ENCODE results near the gene PDPK1. TPM values are rescaled to one million over a fixed set of nuclear protein-coding genes. Genes with fewer than 3 reads are reported as not detected.
"Not testable (repeated sequence)": the region's sequence is repeated elsewhere in the genome, so short reads cannot be mapped to it uniquely, and the experiment has no call there.

The PDPK1 gene
- total and polyA plus RNA-seq, 3 experiments from 2014 or later, result 46.2 to 58.5 (median 56.8) TPM

GRCh38 chr16:2529961-2530628 lies 7.7 kb upstream of the PDPK1 start:
- H3K27me3 Mint-ChIP-seq, result peaks cover 0 to 2% of the 10 kb centered on the region in 2 donors
- CTCF ChIA-PET, result no interaction called here
- POLR2A ChIA-PET, result interaction anchor here (3.0 kb wide), 1 partner anchor 10 kb away, joined by 65 read pairs; the partner anchor contains the start of gene AMDHD2
- no peaks in the 10 kb centered on the region for H3K36me3 ChIP-seq (ENCODE audit: insufficient read depth, low read length)
- H3K4me3 Mint-ChIP-seq, result peak overlapping the region in 5 of 7 donors; percentile 17 to 52 (median 22)
- peaks cover 13 to 29% (median 15%) of the 10 kb centered on the region in 3 donors for H3K4me1 Mint-ChIP-seq
- peak overlapping the region; percentile 13 to 86 (median 60) for H3K27ac Mint-ChIP-seq
- H3K4me1 ChIP-seq (ENCODE audit: insufficient read depth, low read length), result peaks cover 7% of the 10 kb centered on the region
- H3K9me3 Mint-ChIP-seq, result peaks cover 0 to 7% (median 0%) of the 10 kb centered on the region in 5 donors
- no peaks in the 10 kb centered on the region for H3K27me3 ChIP-seq (ENCODE audit: insufficient read depth, low read length, poor library complexity, severe bottlenecking)
- no peaks in the 10 kb centered on the region for H3K9me3 ChIP-seq (ENCODE audit: low read length)
- H3K36me3 Mint-ChIP-seq, result peaks cover 0 to 35% (median 0%) of the 10 kb centered on the region in 3 donors
- H3K27ac ChIP-seq (ENCODE audit: low read depth, low read length), result no peak overlapping the region
- DNase-seq, result no peak
- H3K4me3 ChIP-seq (ENCODE audit: low read length), result no peak overlapping the region

- Histone ChIP-seq H3K27ac (ENCODE audit: low read depth, low read length) (peak overlapping the region; percentile 97), H3K9me3 (ENCODE audit: low read length) (no peaks in the 10 kb centered on the region), H3K4me1 (ENCODE audit: insufficient read depth, low read length) (peaks cover 7% of the 10 kb centered on the region), H3K4me3 (ENCODE audit: low read length) (no peak overlapping the region), H3K36me3 (ENCODE audit: insufficient read depth, low read length) (no peaks in the 10 kb centered on the region), H3K27me3 (ENCODE audit: insufficient read depth, low read length, poor library complexity, severe bottlenecking) (no peaks in the 10 kb centered on the region)
- ChIA-PET POLR2A (interaction anchor here (2.8 to 3.0 kb wide), 2 partner anchors 11 to 17 kb away, joined by 29 to 65 read pairs; partner anchors contain the start of genes AMDHD2 and ATP6V0C), CTCF (interaction anchor here (0.8 kb wide), 1 partner anchor 29 kb away, joined by 3 read pairs; no protein-coding TSS in a partner anchor)
- peak in 1 of 5 donors; percentile 49 for DNase-seq
- H3K27ac Mint-ChIP-seq, result peak overlapping the region; percentile 98 to 99 (median 99)
- peaks cover 0 to 33% (median 0%) of the 10 kb centered on the region in 3 donors for H3K36me3 Mint-ChIP-seq
- peak overlapping the region; percentile 44 to 99 (median 93) for H3K4me3 Mint-ChIP-seq
- peaks cover 13 to 29% (median 15%) of the 10 kb centered on the region in 3 donors for H3K4me1 Mint-ChIP-seq
- peaks cover 0 to 7% (median 0%) of the 10 kb centered on the region in 5 donors for H3K9me3 Mint-ChIP-seq
- peaks cover 0 to 2% of the 10 kb centered on the region in 2 donors for H3K27me3 Mint-ChIP-seq
These were observed 7.0 kb upstream of the PDPK1 start for GRCh38 chr16:2530629-2531318.

- Mint-ChIP-seq H3K36me3 (peaks cover 0 to 28% (median 0%) of the 10 kb centered on the region in 3 donors), H3K4me1 (peaks cover 13 to 29% (median 15%) of the 10 kb centered on the region in 3 donors), H3K27ac (peak within 1 kb of the TSS; percentile 98 to 99 (median 99)), H3K27me3 (peaks cover 0 to 2% of the 10 kb centered on the region in 2 donors), H3K4me3 (peak within 1 kb of the TSS; percentile 93 to 99 (median 95)), H3K9me3 (peaks cover 0 to 7% (median 0%) of the 10 kb centered on the region in 5 donors)
- Histone ChIP-seq H3K9me3 (ENCODE audit: low read length) (no peaks in the 10 kb centered on the region), H3K27me3 (ENCODE audit: insufficient read depth, low read length, poor library complexity, severe bottlenecking) (no peaks in the 10 kb centered on the region), H3K4me1 (ENCODE audit: insufficient read depth, low read length) (peaks cover 7% of the 10 kb centered on the region), H3K36me3 (ENCODE audit: insufficient read depth, low read length) (no peaks in the 10 kb centered on the region), H3K4me3 (ENCODE audit: low read length) (peak within 1 kb of the TSS; percentile 98), H3K27ac (ENCODE audit: low read depth, low read length) (peak within 1 kb of the TSS; percentile 97)
- ChIA-PET POLR2A (interaction anchor here (1.5 to 3.0 kb wide), 3 partner anchors 11 to 316 kb away, joined by 7 to 65 read pairs (median 29); partner anchors contain the start of genes AMDHD2, ATP6V0C and PGP), CTCF (interaction anchor here (0.8 to 1.2 kb wide), 2 partner anchors 9 to 30 kb away, joined by 3 to 5 read pairs; no protein-coding TSS in a partner anchor)
- no peak for DNase-seq
These were observed 6.5 kb upstream of the PDPK1 start, which contains the start of gene CEMP1 for GRCh38 chr16:2531371-2531695. Gene CEMP1, minus strand, starts transcription at chr16:2531408. Its CDS starts 335 bp downstream, at chr16:2531073.

- peak overlapping the region; percentile 98 for H3K4me3 ChIP-seq (ENCODE audit: low read length)
These were observed 5.9 kb upstream of the PDPK1 start for GRCh38 chr16:2531696-2532493.

GRCh38 chr16:2532494-2533141 lies 5.2 kb upstream of the PDPK1 start:
- H3K9me3 Mint-ChIP-seq, result peaks cover 0 to 7% (median 0%) of the 10 kb centered on the region in 5 donors
- peak overlapping the region; percentile 93 to 99 (median 95) for H3K4me3 Mint-ChIP-seq
- peaks cover 0 to 18% (median 0%) of the 10 kb centered on the region in 3 donors for H3K36me3 Mint-ChIP-seq
- peaks cover 19 to 33% (median 19%) of the 10 kb centered on the region in 3 donors for H3K4me1 Mint-ChIP-seq
- Histone ChIP-seq H3K4me1 (ENCODE audit: insufficient read depth, low read length) (peaks cover 12% of the 10 kb centered on the region), H3K36me3 (ENCODE audit: insufficient read depth, low read length) (no peaks in the 10 kb centered on the region), H3K27me3 (ENCODE audit: insufficient read depth, low read length, poor library complexity, severe bottlenecking) (no peaks in the 10 kb centered on the region), H3K4me3 (ENCODE audit: low read length) (peak overlapping the region; percentile 98), H3K9me3 (ENCODE audit: low read length) (no peaks in the 10 kb centered on the region), H3K27ac (ENCODE audit: low read depth, low read length) (peak overlapping the region; percentile 97)
- peak overlapping the region; percentile 98 to 99 (median 99) for H3K27ac Mint-ChIP-seq
- CTCF ChIA-PET, result interaction anchor here (1.2 to 1.9 kb wide), 3 partner anchors 10 to 18 kb away, joined by 5 to 12 read pairs (median 10); partner anchors contain the start of genes AMDHD2 and ATP6V0C
- peak; percentile 55 to 81 (median 75) for DNase-seq
- POLR2A ChIA-PET, result interaction anchor here (0.5 to 3.0 kb wide), 9 partner anchors 9 to 568 kb away, joined by 3 to 65 read pairs (median 5); partner anchors contain the start of genes AMDHD2, ATP6V0C, PGP and RPS2
- peaks cover 0 to 2% of the 10 kb centered on the region in 2 donors for H3K27me3 Mint-ChIP-seq

More at GRCh38 chr16:2531696-2532493, 5.9 kb upstream of the PDPK1 start:
- Histone ChIP-seq H3K27ac (ENCODE audit: low read depth, low read length) (peak overlapping the region; percentile 97), H3K4me1 (ENCODE audit: insufficient read depth, low read length) (peaks cover 8% of the 10 kb centered on the region), H3K36me3 (ENCODE audit: insufficient read depth, low read length) (no peaks in the 10 kb centered on the region), H3K27me3 (ENCODE audit: insufficient read depth, low read length, poor library complexity, severe bottlenecking) (no peaks in the 10 kb centered on the region), H3K9me3 (ENCODE audit: low read length) (no peaks in the 10 kb centered on the region)
- CTCF ChIA-PET, result interaction anchor here (0.8 to 1.9 kb wide), 4 partner anchors 10 to 31 kb away, joined by 3 to 12 read pairs (median 8); partner anchors contain the start of genes AMDHD2 and ATP6V0C
- Mint-ChIP-seq H3K4me3 (peak overlapping the region; percentile 93 to 99 (median 95)), H3K4me1 (peaks cover 13 to 29% (median 15%) of the 10 kb centered on the region in 3 donors), H3K27ac (peak overlapping the region; percentile 98 to 99 (median 99)), H3K9me3 (peaks cover 0 to 7% (median 0%) of the 10 kb centered on the region in 5 donors), H3K36me3 (peaks cover 0 to 22% (median 0%) of the 10 kb centered on the region in 3 donors), H3K27me3 (peaks cover 0 to 2% of the 10 kb centered on the region in 2 donors)
- POLR2A ChIA-PET, result interaction anchor here (0.5 to 3.0 kb wide), 7 partner anchors 8 to 377 kb away, joined by 3 to 65 read pairs (median 5); partner anchors contain the start of genes AMDHD2, ATP6V0C, PGP and TRAF7
- peak; percentile 96 to 98 (median 97) for DNase-seq

GRCh38 chr16:2533142-2533755 lies 4.6 kb upstream of the PDPK1 start:
- POLR2A ChIA-PET, result interaction anchor here (0.7 to 3.0 kb wide), 7 partner anchors 13 to 569 kb away, joined by 3 to 65 read pairs (median 4); partner anchors contain the start of genes AMDHD2, ATP6V0C, RPS2 and TRAF7
- not testable (repeated sequence) for H3K9me3 ChIP-seq (ENCODE audit: low read length)
- H3K27ac Mint-ChIP-seq, result peak overlapping the region; percentile 98 to 99 (median 99)

More at GRCh38 chr16:2533142-2533755, 4.6 kb upstream of the PDPK1 start:
- peak overlapping the region; percentile 98 for H3K4me3 ChIP-seq (ENCODE audit: low read length)
- H3K27me3 ChIP-seq (ENCODE audit: insufficient read depth, low read length, poor library complexity, severe bottlenecking); H3K9me3 Mint-ChIP-seq; H3K27me3 Mint-ChIP-seq; H3K36me3 ChIP-seq (ENCODE audit: insufficient read depth, low read length): not testable (repeated sequence)
- peak overlapping the region; percentile 97 for H3K27ac ChIP-seq (ENCODE audit: low read depth, low read length)
- CTCF ChIA-PET, result interaction anchor here (1.8 to 1.9 kb wide), 2 partner anchors 13 to 19 kb away, joined by 10 to 12 read pairs; partner anchors contain the start of genes AMDHD2 and ATP6V0C
- DNase-seq, result peak in 1 of 5 donors; percentile 44
- H3K4me3 Mint-ChIP-seq, result peak overlapping the region; percentile 93 to 99 (median 95)
- peaks cover 0 to 18% (median 0%) of the 10 kb centered on the region in 3 donors for H3K36me3 Mint-ChIP-seq
- H3K4me1 Mint-ChIP-seq, result peaks cover 19 to 33% (median 19%) of the 10 kb centered on the region in 3 donors
- peaks cover 12% of the 10 kb centered on the region for H3K4me1 ChIP-seq (ENCODE audit: insufficient read depth, low read length)
